GM19043 (cell line): ENCODE results near the gene NIPSNAP2.
"Not testable (repeated sequence)": the region's sequence is repeated elsewhere in the genome, so short reads cannot be mapped to it uniquely, and the experiment has no call there.

ENCODE experiments used
- ATAC-seq: cut with Tn5 transposase; IDR thresholded peaks from one replicate; pipeline ENCODE4 v1.9.1; 2021; ENCODE audit warnings: low read depth; ENCODE audit not compliant: unreplicated experiment

NIPSNAP2 gene

DNA sequence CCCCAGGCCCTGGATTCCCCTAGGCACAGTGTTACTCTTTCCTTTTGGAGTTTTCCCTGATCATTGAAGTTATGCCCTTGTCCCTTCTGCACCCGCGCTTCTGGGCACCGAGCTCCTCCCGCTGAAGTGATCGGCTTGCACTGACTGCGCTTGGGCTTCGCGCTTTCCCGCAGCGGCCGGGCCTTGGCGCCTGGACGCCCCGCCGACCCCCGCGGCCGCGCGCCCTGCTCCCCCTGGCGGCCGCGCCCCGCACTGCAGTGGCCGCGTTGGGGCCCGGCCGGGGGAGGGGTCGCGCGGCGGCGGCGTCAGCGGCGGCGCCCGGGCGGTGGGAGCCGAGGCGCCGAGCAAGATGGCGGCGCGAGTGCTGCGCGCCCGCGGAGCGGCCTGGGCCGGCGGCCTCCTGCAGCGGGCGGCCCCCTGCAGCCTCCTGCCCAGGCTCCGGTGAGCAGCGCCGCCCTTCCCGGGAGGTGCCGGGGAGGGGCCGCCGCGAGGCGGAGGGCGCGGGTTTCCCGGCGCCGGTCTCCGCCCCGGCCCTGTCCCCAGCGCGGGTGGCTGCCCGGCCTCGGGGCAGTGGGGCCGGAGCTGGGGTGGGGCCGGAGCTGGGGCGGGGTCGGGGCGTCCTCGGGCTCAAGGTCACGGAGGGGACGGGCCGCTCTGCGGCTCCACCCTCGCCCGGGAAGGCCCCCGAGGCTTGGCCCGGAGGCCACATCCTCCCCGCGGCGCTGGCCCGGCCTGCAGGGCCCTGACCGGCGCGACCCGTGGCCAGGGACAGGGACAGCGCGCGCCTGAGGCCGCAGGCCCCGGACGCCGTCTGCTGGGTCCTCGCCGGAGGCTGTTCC lies at the start of gene NIPSNAP2:
TSS of gene NIPSNAP2 (plus strand) at position 325 of the 839 bp plus-strand sequence. CDS start at position 350, 25 bp downstream.
- peak; percentile 75 for ATAC-seq

DNA sequence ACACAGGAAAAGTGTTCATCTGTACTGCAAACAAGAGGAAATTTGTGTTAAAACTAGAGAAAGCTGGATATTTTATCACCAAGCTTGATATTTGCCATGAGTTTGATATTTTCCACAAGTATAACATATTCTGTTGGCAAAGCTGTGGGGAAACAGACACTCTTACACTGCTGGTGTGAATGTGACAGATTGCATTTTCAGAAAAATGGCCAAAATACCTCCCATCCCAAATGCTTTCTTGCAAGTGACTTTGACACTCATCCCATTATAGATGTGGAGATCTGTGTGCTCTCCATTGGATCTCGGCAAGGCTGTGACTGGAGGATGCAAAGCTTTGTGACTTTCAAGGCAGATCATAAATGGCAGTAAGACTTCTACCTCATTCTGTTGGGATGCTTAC lies 46.6 kb upstream of the NIPSNAP2 start:
- ATAC-seq = no peak

DNA sequence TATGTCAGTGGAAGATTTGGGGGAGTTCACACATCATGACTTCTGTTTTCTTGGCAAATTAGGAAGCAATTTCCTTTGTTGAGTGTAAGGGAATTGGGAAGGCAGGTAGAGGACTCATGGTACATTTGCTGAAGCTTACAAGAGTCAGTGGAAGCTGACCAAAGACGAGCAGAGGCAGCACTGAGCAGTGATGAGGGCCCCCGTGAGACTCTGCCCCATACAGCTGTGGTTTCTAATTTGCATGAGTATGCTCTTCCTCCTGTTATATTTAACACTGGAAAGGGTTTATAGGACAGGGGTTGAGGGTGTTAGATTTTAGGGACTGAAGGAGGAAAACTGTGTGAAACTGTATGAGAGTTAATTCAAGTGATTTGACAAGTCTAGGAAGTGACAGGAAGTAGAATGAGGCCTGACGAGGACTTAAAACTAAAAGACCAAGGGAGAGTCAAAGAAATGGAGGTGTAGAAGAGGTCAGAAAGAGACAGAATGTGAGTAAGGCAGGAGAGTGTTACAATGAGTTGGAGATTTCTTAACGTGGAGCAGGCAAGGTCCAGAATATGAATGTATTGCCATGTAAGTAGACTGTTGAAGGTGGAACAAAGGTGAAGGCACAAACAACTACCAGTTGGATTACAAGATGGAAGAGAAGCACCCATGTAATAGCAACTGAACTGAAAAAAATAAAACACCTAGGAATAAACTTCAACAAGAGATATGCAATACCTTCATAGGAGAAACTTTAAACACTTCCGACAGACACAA lies 36.2 kb upstream of the NIPSNAP2 start:
- no peak for ATAC-seq

DNA sequence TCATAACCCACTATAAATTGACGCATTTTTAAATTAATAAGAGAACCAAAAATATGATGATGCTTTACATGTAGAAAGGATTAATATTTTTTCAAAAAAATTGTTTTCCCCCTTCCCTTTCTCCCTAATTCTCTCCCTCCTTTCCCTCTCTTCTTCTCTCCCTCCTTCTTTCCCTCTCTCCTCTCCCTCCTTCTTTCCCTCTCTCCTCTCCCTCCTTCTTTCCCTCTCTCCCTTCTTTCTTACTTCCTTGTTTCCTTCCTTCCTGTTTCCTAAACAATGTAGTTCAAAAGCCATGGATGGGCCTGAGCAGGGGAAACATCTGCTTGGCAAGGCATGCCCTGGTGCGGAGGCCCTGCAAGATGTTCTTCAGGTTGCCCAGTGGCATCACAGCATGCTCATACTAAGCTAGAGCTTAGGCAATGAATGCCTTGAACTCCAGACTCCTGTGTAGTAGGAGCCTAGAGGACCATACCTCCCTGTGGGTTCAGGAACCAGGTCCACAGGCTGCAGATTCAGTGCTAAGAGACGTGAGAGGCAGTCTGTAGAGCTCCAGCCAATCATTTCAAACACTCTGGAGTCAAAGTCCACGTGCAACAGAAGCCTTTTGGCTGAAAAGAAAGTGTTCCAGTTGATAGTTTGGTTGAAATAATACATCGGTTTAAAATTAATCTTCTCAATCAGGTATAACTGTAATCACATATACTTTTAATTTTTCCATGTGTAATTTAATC lies 32.8 kb upstream of the NIPSNAP2 start:
- no peak for ATAC-seq

DNA sequence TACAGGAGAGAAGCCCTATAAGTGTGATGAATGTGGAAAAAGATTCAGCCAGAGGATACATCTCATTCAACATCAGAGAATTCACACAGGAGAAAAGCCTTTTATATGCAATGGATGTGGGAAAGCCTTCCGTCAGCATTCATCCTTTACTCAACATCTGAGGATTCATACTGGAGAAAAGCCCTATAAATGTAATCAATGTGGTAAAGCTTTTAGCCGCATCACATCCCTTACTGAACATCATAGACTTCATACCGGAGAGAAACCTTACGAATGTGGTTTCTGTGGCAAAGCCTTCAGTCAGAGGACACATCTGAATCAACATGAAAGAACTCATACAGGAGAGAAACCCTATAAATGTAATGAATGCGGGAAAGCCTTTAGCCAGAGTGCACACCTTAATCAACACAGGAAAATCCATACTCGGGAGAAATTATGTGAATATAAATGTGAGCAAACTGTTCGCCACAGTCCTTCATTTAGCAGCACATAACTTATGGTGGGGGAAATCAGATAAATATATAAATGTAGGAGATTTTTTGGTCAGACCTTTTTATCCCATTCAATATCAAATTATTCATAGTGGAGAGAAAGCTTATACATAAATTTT lies 24.8 kb upstream of the NIPSNAP2 start:
- ATAC-seq = no peak

DNA sequence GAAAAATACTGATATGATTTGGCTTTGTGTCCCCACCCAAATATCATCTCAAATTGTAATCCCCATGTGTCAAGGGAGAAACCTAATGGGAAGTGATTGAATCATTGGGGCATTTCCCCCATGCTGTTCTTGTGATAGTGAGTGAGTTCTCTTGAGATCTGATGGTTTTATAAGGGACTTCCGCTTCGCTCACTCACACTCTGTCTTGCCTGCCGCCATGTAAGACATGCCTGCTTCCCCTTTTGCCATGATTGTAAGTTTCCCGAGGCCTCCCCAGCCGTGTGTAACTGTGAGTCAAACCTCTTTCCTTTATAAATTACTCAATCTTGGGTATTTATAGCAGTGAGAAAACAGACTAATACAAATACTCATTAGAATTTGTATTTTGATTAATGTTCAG lies 17.8 kb upstream of the NIPSNAP2 start:
- ATAC-seq = no peak

- peak; percentile 100 for ATAC-seq
Observed at GRCh38 chr7:55951637-55952351, 12.6 kb upstream of the NIPSNAP2 start, which contains the start of gene MRPS17. Gene MRPS17, plus strand, starts transcription at chr7:55951877. Its CDS starts 1,319 bp downstream, at chr7:55953196.

DNA sequence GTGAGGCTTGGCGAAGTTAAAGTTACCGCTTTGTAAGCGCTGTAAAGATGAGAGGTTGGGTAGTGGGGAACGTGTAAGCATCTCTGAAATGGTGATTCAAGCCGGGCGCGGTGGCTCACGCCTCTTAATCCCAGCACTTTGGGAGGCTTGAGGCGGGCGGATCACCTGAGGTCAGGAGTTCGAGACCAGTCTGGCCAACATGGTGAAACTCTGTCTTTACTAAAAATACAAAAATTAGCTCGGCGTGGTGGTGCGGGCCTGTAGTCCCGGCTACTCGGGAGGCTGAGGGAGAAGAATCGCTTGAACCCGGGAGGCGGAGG lies 12.1 kb upstream of the NIPSNAP2 start:
- not testable (repeated sequence) for ATAC-seq

GRCh38 chr7:55953707-55954475 lies 10.5 kb upstream of the NIPSNAP2 start:
- no peak for ATAC-seq

DNA sequence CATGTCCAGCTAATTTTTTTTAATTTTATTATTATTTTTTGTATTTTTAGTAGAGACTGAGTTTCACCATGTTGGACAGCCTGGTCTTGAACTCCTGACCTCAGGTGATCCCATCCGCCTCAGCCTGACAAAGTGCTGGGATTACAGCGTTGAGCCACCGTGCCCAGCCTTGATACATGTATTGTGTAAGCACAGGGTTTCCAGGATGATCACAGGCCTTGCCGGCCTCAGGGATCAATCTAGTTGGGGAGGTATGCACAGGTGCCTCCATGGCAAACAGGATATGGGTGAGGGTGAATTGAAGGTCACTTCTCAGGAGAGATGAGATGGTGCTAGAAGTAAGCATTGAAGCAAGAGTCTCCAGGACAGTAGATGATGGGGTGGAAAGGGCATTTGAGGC lies 7.2 kb upstream of the NIPSNAP2 start:
- no peak for ATAC-seq

GRCh38 chr7:55962014-55962413 lies 2.4 kb upstream of the NIPSNAP2 start:
- ATAC-seq = no peak

DNA sequence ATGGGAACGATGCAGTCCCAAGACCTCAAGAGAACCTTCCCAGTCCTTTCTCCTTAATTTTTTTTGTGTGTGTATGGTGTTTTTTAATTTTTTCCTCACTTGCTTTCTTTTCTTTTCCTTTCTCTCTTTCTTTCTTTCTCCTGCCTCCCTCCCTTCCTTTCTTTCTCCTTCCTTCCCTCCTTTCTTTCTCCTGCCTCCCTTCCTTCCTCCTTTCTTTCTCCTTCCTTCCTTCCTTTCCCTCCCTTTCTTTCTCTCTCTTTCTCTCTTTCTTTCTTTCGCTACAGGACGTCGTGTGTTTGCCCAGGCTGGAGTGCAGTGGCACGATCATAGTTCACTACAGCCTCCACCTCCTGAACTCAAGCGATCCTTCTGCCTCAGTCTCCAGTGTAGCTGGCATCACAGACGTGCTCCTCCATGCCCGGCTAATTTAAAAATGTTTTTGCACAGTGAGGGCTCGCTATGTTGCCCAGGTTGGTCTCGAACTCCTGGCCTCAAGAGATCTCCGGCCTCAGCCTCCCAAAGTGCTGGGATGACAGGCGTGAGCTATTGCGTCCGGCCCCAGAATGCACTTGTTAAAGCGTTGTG lies 709 bp upstream of the NIPSNAP2 start:
- no peak for ATAC-seq

DNA sequence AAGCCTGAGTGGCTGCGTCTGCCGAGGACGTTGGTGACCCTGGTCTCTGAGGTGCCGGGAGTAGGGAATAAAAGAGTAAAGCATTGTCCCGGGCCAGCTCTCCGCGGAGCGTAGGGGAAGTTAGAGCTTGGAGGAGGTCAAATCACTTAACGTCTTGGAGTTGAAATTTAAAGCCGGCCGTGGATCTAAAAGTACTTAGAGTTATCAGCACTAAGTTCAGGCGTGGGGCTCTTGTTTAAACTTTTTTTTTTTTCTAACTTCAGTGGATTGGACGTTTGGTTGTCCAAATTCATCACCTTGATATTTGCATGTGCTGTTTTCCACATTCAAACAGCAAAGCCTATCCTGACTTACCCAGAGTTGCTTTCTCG lies 700 bp downstream of the NIPSNAP2 start:
- ATAC-seq = no peak

DNA sequence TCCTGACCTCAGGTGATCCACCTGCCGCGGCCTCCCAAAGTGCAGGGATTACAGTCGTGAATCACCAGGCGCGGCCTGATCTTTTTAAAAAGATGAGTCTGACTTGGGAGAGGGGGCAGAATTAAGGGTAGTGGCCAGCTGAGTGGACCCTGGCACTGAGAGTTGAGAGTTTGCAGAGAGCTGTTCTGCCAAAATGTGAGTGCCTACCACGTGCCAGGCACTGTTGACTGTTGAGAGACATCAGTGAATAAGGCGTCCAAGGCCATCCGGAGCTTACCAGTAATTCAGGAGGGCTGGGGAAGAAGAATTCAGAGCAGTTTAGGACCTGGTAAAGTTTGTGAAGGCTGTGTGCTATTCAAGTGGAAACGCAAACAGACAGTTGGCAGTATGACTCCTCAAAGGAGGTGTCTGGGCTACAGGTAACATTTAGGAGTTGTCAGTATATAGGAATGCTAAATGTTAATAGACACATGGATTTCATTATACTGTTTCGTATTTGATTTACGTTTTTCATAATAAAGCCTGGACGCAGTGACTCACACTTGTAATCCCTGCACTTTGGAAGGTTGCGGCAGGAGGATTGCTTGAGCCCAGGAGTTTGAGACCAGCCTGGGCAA lies 1.5 kb downstream of the NIPSNAP2 start:
- ATAC-seq = no peak

GRCh38 chr7:55966851-55967250 lies 2.5 kb downstream of the NIPSNAP2 start:
- ATAC-seq = no peak

DNA sequence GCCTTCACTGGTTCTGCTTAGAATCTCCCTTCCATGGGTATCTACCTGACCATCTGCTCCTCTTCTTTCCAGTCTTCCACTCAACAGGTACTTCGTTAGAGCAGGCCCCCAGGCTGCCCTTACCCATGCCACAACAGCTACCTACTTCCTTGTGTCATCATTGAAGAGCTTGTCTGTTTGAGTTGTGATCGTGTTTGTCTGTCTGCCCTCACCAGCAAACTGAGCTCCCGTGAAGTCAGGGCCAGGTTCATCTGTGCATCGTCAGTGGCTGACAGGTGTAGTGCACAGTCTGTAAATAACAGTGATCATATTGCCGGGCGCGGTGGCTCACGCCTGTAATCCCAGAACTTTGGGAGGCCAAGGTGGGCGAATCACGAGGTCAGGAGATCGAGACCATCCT lies 5.0 kb downstream of the NIPSNAP2 start:
- no peak for ATAC-seq

- no peak for ATAC-seq
Observed at GRCh38 chr7:55970561-55970960, 6.2 kb downstream of the NIPSNAP2 start.

DNA sequence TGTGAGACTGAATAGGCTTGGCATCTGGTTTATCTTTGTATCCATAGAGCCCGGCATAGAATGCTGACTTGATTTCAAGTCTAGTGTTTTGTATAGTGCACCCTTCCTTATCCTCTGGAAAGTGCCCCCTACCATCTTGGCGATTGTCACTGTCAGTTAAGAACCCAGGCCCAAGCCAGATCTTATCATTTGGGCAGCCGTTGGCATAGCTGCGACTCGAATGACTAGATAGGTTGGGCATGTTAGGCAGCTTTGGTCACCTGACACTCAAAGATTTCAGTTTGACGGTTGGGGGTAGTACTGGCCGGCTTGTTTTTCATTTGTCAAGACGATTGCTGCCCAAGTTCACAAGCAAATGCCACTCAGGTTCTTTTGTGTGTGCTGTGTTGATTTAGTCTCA lies 6.6 kb downstream of the NIPSNAP2 start:
- no peak for ATAC-seq
